A673 (cell line): ENCODE data around the gene SMOC2. TPM values are rescaled to one million over a fixed set of nuclear protein-coding genes. Genes with fewer than 3 reads are reported as not detected.

ENCODE experiments used
- BruUV-seq: library from RNA; stranded (reverse); fragments of 400-500 nt; replicated peaks from 2 replicates; lab custom pipeline; 2021; lab: Mats Ljungman, UMichigan
- CTCF ChIA-PET: fragments of 300-600 bp; sonication (Branson Sonifier 250); formaldehyde crosslinking; loops from one replicate; lab custom pipeline; 2022; ENCODE audit warnings: antibody characterized with exemption; lab: Charles Lee
- POLR2A ChIA-PET: fragments of 300-600 bp; sonication (Branson Sonifier 250); formaldehyde crosslinking; loops from one replicate; lab custom pipeline; 2022; ENCODE audit warnings: antibody characterized with exemption; ENCODE audit not compliant: low non-redundant PET; lab: Charles Lee
- DNase-seq: peaks from one replicate; pipeline ENCODE4 v3.0.0-alpha.2; 2015; ENCODE audit warnings: low spot score
- H3K27ac ChIP-seq: fragments of 200-600 bp; sonication (generic); 2 replicates; pipeline ENCODE4 v1.5.1; 2016; ENCODE audit warnings: mixed run types, low read depth, mild to moderate bottlenecking, mixed read lengths, antibody characterized with exemption, low read length; ENCODE audit not compliant: poor library complexity, severe bottlenecking
- H3K27me3 ChIP-seq: fragments of 200-600 bp; sonication (generic); replicated peaks from 2 replicates; pipeline ENCODE4 v1.6.1; 2017; ENCODE audit warnings: mixed run types, low read depth, mild to moderate bottlenecking, mixed read lengths, antibody characterized with exemption, low read length; ENCODE audit not compliant: insufficient read depth, poor library complexity
- H3K36me3 ChIP-seq: fragments of 200-600 bp; sonication (generic); 2 replicates; pipeline ENCODE4 v1.6.1; 2016; ENCODE audit warnings: mixed run types, mild to moderate bottlenecking, mixed read lengths, antibody characterized with exemption, low read length; ENCODE audit not compliant: insufficient read depth, poor library complexity, severe bottlenecking
- H3K4me1 ChIP-seq: fragments of 200-600 bp; sonication (generic); 2 replicates; pipeline ENCODE4 v1.6.1; 2017; ENCODE audit warnings: mixed run types, mild to moderate bottlenecking, mixed read lengths, antibody characterized with exemption, low read length; ENCODE audit not compliant: insufficient read depth, poor library complexity, severe bottlenecking
- H3K4me3 ChIP-seq: fragments of 200-600 bp; sonication (generic); 2 replicates; pipeline ENCODE4 v1.5.1; 2016; ENCODE audit warnings: low read depth, mixed run types, mild to moderate bottlenecking, mixed read lengths, low read length; ENCODE audit not compliant: poor library complexity, severe bottlenecking
- H3K9me3 ChIP-seq: fragments of 200-600 bp; sonication (generic); 2 replicates; pipeline ENCODE4 v1.6.1; 2016; ENCODE audit warnings: mixed run types, low read depth, mild to moderate bottlenecking, mixed read lengths, antibody characterized with exemption, low read length; ENCODE audit not compliant: poor library complexity, severe bottlenecking
- EZH2 ChIP-seq: fragments of 200-600 bp; sonication (generic); IDR thresholded peaks from 2 replicates; pipeline ENCODE4 v1.6.1; 2017; ENCODE audit warnings: borderline replicate concordance, low read depth, mild to moderate bottlenecking, mixed read lengths, antibody characterized with exemption, low read length; ENCODE audit not compliant: poor library complexity, severe bottlenecking
- intact Hi-C: fragments of 100-400 bp; cut with micrococcal nuclease; formaldehyde crosslinking; loops from one replicate; pipeline ENCODE4 v1.10.0; 2022; ENCODE audit not compliant: unreplicated experiment
- total RNA-seq: library from RNA; stranded (reverse); gene quantifications from 2 replicates; pipeline ENCODE4 v1.2.3, GENCODE V29; 2021
- TF ChIP-seq, protein P1 (sequence below): fragments of 300-800, 200-600 bp; sonication (generic); conservative IDR thresholded peaks from 2 replicates; pipeline ENCODE4 v1.5.1; 2017; ENCODE audit warnings: low read depth, mild to moderate bottlenecking, antibody characterized with exemption, low read length, moderate library complexity, mixed read lengths

The SMOC2 gene
- total RNA-seq, 1 experiment from 2014 or later, result 1.8 TPM

DNA sequence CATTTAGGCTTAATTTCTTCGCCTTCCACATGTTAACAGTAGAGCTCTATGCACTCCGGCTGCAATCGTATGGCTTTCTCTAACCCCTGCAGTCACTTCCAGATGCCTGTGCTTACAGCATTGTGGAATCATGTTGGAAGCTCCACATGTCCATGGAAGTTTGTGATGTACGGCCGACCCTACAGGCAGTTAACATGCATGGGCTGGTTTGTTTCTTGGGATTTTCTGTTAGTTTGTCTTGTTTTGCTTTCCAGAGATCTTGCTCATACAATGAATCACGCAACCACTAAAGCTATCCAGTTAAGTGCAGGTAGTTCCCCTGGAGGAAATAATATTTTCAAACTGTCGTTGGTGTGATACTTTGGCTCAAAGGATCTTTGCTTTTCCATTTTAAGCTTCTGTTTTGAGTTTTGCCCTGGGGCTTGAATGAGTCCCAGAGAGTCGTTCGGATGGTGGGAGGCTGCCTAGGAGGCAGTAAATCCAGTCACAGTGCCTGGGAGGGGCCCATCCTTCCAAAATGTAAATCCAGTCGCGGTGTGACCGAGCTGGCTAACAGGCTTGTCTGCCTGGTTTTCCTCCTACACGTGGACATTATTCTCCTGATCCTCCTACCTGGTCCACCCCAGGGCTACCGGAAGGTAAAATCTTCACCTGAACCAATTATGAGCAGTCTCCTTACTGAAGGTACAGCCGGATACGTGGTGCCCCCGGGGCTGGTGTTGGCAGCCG is 225.9 kb downstream of the SMOC2 start:
- Histone ChIP-seq H3K9me3 (no peaks in the 10 kb centered on the region), H3K4me1 (no peaks in the 10 kb centered on the region), H3K36me3 (no peaks in the 10 kb centered on the region), H3K27me3 (peaks cover 27% of the 10 kb centered on the region), H3K27ac (no peak overlapping the region), H3K4me3 (no peak overlapping the region)
- ChIA-PET CTCF (no interaction called here), POLR2A (no interaction called here)
- intact Hi-C loops, result no loop called here
- no TSS peak for BruUV-seq
- DNase-seq, result no peak
- TF ChIP-seq, protein P1, sequence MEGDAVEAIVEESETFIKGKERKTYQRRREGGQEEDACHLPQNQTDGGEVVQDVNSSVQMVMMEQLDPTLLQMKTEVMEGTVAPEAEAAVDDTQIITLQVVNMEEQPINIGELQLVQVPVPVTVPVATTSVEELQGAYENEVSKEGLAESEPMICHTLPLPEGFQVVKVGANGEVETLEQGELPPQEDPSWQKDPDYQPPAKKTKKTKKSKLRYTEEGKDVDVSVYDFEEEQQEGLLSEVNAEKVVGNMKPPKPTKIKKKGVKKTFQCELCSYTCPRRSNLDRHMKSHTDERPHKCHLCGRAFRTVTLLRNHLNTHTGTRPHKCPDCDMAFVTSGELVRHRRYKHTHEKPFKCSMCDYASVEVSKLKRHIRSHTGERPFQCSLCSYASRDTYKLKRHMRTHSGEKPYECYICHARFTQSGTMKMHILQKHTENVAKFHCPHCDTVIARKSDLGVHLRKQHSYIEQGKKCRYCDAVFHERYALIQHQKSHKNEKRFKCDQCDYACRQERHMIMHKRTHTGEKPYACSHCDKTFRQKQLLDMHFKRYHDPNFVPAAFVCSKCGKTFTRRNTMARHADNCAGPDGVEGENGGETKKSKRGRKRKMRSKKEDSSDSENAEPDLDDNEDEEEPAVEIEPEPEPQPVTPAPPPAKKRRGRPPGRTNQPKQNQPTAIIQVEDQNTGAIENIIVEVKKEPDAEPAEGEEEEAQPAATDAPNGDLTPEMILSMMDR, result no peak
- no peak for TF ChIP-seq EZH2

DNA sequence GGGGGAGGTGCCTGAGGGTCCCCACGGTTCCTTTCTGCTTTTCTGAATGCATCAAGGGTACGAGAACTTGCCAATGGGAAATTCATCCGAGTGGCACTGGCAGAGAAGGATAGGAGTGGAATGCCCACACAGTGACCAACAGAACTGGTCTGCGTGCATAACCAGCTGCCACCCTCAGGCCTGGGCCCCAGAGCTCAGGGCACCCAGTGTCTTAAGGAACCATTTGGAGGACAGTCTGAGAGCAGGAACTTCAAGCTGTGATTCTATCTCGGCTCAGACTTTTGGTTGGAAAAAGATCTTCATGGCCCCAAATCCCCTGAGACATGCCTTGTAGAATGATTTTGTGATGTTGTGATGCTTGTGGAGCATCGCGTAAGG is 226.4 kb downstream of the SMOC2 start:
- intact Hi-C loops, result no loop called here
- Histone ChIP-seq H3K4me3 (no peak overlapping the region), H3K9me3 (no peaks in the 10 kb centered on the region), H3K27me3 (peaks cover 22% of the 10 kb centered on the region), H3K4me1 (no peaks in the 10 kb centered on the region), H3K27ac (no peak overlapping the region), H3K36me3 (no peaks in the 10 kb centered on the region)
- no peak for DNase-seq
- ChIA-PET POLR2A (no interaction called here), CTCF (no interaction called here)
- BruUV-seq, result no TSS peak
- no peak for TF ChIP-seq EZH2
- TF ChIP-seq, protein P1, result no peak

- H3K27ac ChIP-seq, result no peak overlapping the region
- no TSS peak for BruUV-seq
- no peak overlapping the region for H3K4me3 ChIP-seq
- POLR2A ChIA-PET, result no interaction called here
- intact Hi-C loops, result no loop called here
- no peaks in the 10 kb centered on the region for H3K36me3 ChIP-seq
- no peaks in the 10 kb centered on the region for H3K4me1 ChIP-seq
- no peak for TF ChIP-seq EZH2
- TF ChIP-seq, protein P1, result no peak
- peaks cover 10% of the 10 kb centered on the region for H3K27me3 ChIP-seq
- CTCF ChIA-PET, result no interaction called here
- no peak for DNase-seq
- H3K9me3 ChIP-seq, result no peaks in the 10 kb centered on the region
Observed at GRCh38 chr6:168670401-168670985, 229.5 kb downstream of the SMOC2 start.
